Activated gamma-delta T cell (primary cell): ENCODE data around the gene RNU1-3.
A peak's percentile ranks its signal among the peaks of the same experiment; 100 is the strongest.
"Not testable (repeated sequence)": the region's sequence is repeated elsewhere in the genome, so short reads cannot be mapped to it uniquely, and the experiment has no call there.

ENCODE experiments used
- DNase-seq: peaks from one replicate; lab custom pipeline; 2025; lab: John Stamatoyannopoulos, UW

Gene RNU1-3

GRCh38 chr1:16656981-16657683, 9.6 kb downstream of the RNU1-3 start:
- not testable (repeated sequence) for DNase-seq

- DNase-seq, result not testable (repeated sequence)
These were observed 10.2 kb downstream of the RNU1-3 start for GRCh38 chr1:16656574-16656973.

- not testable (repeated sequence) for DNase-seq
These were observed 15.2 kb downstream of the RNU1-3 start for GRCh38 chr1:16651560-16651959.

GRCh38 chr1:16649960-16650359, 16.8 kb downstream of the RNU1-3 start:
- not testable (repeated sequence) for DNase-seq

- DNase-seq, result not testable (repeated sequence)
These were observed 17.4 kb downstream of the RNU1-3 start for GRCh38 chr1:16649390-16649789.

- not testable (repeated sequence) for DNase-seq
These were observed 18.0 kb downstream of the RNU1-3 start for GRCh38 chr1:16648756-16649155.

GRCh38 chr1:16648250-16648649, 18.5 kb downstream of the RNU1-3 start:
- DNase-seq, result not testable (repeated sequence)

GRCh38 chr1:16647179-16648176, 19.3 kb downstream of the RNU1-3 start:
- not testable (repeated sequence) for DNase-seq

- DNase-seq, result not testable (repeated sequence)
These were observed 20.0 kb downstream of the RNU1-3 start for GRCh38 chr1:16646716-16647115.

GRCh38 chr1:16646061-16646664, 20.6 kb downstream of the RNU1-3 start:
- not testable (repeated sequence) for DNase-seq

- not testable (repeated sequence) for DNase-seq
These were observed 21.3 kb downstream of the RNU1-3 start for GRCh38 chr1:16645271-16646060.

GRCh38 chr1:16644482-16645270, 22.1 kb downstream of the RNU1-3 start:
- peak; percentile 94 for DNase-seq

- DNase-seq, result no peak
These were observed 22.6 kb downstream of the RNU1-3 start for GRCh38 chr1:16644193-16644481.

GRCh38 chr1:16643476-16644192, 23.1 kb downstream of the RNU1-3 start:
- DNase-seq, result not testable (repeated sequence)

- not testable (repeated sequence) for DNase-seq
These were observed 23.7 kb downstream of the RNU1-3 start for GRCh38 chr1:16643001-16643411.

- DNase-seq, result not testable (repeated sequence)
These were observed 24.5 kb downstream of the RNU1-3 start for GRCh38 chr1:16642025-16642966.

GRCh38 chr1:16641159-16641975, 25.4 kb downstream of the RNU1-3 start:
- not testable (repeated sequence) for DNase-seq
